Gastrocnemius medialis (tissue), 4 donors: ENCODE data around the gene DENND2D. TPM values are rescaled to one million over a fixed set of nuclear protein-coding genes. Genes with fewer than 3 reads are reported as not detected.

ENCODE experiments used
- ATAC-seq, 2 donors: fragments of 150-250 bp; one replicate each; pipeline ENCODE4 v1.9.1; 2016
- DNase-seq, 2 donors: peaks; one replicate each; pipeline ENCODE4 v3.0.0-alpha.2; 2019
- H3K27ac ChIP-seq, 4 donors: fragments of 200-600 bp; sonication (generic); 1 replicate in 1 of 4; 2 replicates in 3 of 4; pipeline ENCODE4 v1.5.1; 2016 to 2018; ENCODE audit warnings: mild to moderate bottlenecking in 2 of 4, moderate library complexity in 1 of 4
- H3K27me3 ChIP-seq, 3 donors: fragments of 200-600 bp; sonication (generic) in 2 of 3; 1 replicate in 1 of 3; 2 replicates in 2 of 3; pipeline versions ENCODE4 v1.5.1 to v1.6.0; 2016 to 2019; ENCODE audit warnings: mild to moderate bottlenecking in 1 of 3, moderate library complexity in 1 of 3
- H3K36me3 ChIP-seq, 2 donors: fragments of 200-600 bp; sonication (generic) in 1 of 2; one replicate each; pipeline ENCODE4 v1.5.1; 2017 to 2018
- H3K4me1 ChIP-seq, 2 donors: fragments of 200-600 bp; sonication (generic) in 1 of 2; one replicate each; pipeline ENCODE4 v1.5.1; 2016 to 2017; ENCODE audit warnings: mild to moderate bottlenecking in 2 of 2
- H3K4me3 ChIP-seq, 4 donors: fragments of 200-600 bp; sonication (generic) in 3 of 4; 1 replicate in 1 of 4; 2 replicates in 3 of 4; pipeline ENCODE4 v1.5.1; 2016 to 2019; ENCODE audit warnings: mild to moderate bottlenecking in 2 of 4
- H3K9me3 ChIP-seq, 3 donors: fragments of 200-600 bp; sonication (generic) in 2 of 3; 1 replicate in 1 of 3; 2 replicates in 2 of 3; pipeline ENCODE4 v1.5.1; 2016 to 2019
- POLR2A ChIP-seq, 2 donors: fragments of 450-650 bp; IDR thresholded peaks; one replicate each; pipeline ENCODE4 v1.6.1; 2017; ENCODE audit warnings: antibody characterized with exemption in 2 of 2, mild to moderate bottlenecking in 2 of 2, moderate library complexity in 2 of 2
- in situ Hi-C, 4 donors: fragments of 200-750 bp; cut with MboI; loops; one replicate each; pipeline versions ENCODE4 v1.15.0 to v1.8.0; 2017; ENCODE audit warnings: low sequenced_read_pairs in 4 of 4
- intact Hi-C: fragments of 100-400 bp; cut with DNase I; formaldehyde crosslinking; loops from one replicate; pipeline ENCODE4 v1.15.1; 2023; ENCODE audit warnings: low total_unique reads
- total RNA-seq, 4 donors: library from RNA; depleted of rRNA; stranded (reverse); fragments of >200 nt; gene quantifications; one replicate each; pipeline versions ENCODE4 v1.1.0 to v1.2.3, GENCODE V29; 2016
- TF ChIP-seq, protein P1 (sequence below), 5 experiments: fragments of 450-650 bp in 3 of 5; fragments of 200-600 bp in 2 of 5; sonication (generic) in 2 of 5; IDR thresholded peaks in 4 of 5; conservative IDR thresholded peaks in 1 of 5; 1 replicate in 4 of 5; 2 replicates in 1 of 5; pipeline ENCODE4 v1.5.1; 2016 to 2019; ENCODE audit warnings: antibody characterized with exemption in 5 of 5, mild to moderate bottlenecking in 3 of 5, moderate library complexity in 3 of 5

DENND2D gene
- total RNA-seq, 4 donors from 2014 or later: 0.19 to 1.2 (median 0.88) TPM

DNA sequence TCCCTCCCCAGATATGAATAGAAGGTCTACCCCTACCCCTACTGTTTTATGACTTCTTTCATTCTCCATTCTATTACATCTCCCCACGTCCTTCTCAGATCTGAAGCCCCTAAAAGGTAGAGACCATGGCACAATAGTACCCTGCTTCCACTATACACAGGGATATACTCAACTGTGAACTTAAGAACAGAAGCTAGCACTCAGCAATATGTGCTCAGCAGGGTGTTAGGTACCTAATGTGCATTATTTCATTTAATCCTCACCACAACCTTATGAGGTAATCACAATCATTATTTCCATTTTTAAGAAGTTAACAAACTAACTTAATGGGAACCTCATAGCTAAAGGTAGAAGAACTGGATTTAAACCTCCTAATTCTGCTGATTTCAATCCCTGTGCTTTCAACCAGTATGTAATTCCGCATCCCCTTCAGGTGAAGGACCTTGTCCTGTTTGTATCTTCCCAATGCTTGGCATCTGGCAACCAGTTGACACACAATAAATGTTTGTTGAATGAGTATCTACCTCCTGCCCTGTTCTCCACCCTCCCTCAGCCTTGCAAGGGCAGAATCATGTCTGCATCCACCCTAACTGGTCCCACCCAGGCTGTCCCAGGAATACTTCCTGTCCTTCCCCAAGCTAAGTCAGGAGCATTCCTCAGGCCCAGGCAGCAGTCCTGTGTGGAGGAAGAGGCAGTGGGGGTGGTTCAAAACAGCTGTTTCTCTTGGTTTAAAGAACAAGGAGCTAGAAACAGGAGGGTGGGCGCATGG lies 6.5 kb downstream of the DENND2D start:
- Histone ChIP-seq H3K4me3 (no peak overlapping the region), H3K36me3 (peaks cover 0 to 3% of the 10 kb centered on the region in 2 donors), H3K4me1 (peaks cover 0 to 3% of the 10 kb centered on the region in 2 donors), H3K9me3 (no peaks in the 10 kb centered on the region), H3K27ac (no peak overlapping the region), H3K27me3 (no peaks in the 10 kb centered on the region)
- no peak for TF ChIP-seq POLR2A (IDR thresholded peaks at IDR 0.05)
- TF ChIP-seq, protein P1, sequence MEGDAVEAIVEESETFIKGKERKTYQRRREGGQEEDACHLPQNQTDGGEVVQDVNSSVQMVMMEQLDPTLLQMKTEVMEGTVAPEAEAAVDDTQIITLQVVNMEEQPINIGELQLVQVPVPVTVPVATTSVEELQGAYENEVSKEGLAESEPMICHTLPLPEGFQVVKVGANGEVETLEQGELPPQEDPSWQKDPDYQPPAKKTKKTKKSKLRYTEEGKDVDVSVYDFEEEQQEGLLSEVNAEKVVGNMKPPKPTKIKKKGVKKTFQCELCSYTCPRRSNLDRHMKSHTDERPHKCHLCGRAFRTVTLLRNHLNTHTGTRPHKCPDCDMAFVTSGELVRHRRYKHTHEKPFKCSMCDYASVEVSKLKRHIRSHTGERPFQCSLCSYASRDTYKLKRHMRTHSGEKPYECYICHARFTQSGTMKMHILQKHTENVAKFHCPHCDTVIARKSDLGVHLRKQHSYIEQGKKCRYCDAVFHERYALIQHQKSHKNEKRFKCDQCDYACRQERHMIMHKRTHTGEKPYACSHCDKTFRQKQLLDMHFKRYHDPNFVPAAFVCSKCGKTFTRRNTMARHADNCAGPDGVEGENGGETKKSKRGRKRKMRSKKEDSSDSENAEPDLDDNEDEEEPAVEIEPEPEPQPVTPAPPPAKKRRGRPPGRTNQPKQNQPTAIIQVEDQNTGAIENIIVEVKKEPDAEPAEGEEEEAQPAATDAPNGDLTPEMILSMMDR (IDR thresholded peaks at IDR 0.05 in 4 of 5, conservative IDR thresholded peaks at IDR 0.05 in 1 of 5): no peak
- intact Hi-C loops: no loop called here
- in situ Hi-C loops: no loop called here
- ATAC-seq: no peak
- no peak for DNase-seq

DNA sequence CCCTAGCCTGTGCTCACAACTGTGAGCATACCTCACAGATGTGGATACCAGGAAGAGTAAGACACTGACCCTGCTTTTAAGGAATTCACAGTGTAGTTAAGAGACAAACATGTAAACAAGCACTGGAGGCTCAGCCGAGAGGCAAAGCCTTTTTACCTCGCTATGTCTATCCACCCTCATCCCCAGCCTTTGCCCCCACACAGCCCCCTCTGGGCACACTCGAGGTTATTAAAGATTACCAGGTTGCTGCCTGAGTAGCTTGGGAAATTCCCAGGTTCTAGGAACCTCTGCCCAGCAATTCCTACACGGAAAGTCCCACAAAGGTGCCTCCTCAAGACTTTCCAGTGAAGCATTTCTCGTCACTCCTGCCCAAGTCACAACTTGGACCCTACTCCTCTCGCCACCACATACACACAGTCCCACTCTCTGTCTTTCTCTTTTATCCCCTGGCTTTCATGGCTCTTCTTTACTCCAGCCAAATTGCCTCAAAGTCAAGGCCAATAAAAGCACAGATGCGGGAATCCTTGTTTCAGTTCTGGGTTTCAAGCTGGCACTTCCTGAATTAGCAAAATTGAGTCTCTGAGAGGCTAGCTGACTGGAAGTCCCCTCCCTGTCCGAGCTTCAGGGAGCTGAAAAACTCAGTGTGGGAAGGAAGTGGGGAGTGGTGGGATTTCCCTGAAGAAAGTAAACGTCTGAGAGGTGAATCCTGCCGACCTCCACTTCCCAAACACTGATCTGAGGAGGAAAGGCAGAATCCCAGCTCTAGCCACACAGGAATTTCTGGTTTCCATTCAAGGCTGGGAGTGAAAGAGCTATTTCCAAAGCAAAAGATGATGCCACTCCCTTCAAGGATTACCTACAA lies 7.6 kb downstream of the DENND2D start:
- Histone ChIP-seq H3K27ac (no peak overlapping the region), H3K36me3 (peaks cover 0 to 13% of the 10 kb centered on the region in 2 donors), H3K9me3 (no peaks in the 10 kb centered on the region), H3K4me1 (peaks cover 0 to 3% of the 10 kb centered on the region in 2 donors), H3K27me3 (no peaks in the 10 kb centered on the region), H3K4me3 (no peak overlapping the region)
- intact Hi-C loops (no loop called here), in situ Hi-C loops (no loop called here)
- DNase-seq (no peak), ATAC-seq (peak in 1 of 2 donors; percentile 19)
- no peak for TF ChIP-seq POLR2A (IDR thresholded peaks at IDR 0.05)
- TF ChIP-seq, protein P1 (IDR thresholded peaks at IDR 0.05 in 4 of 5, conservative IDR thresholded peaks at IDR 0.05 in 1 of 5): no peak

DNA sequence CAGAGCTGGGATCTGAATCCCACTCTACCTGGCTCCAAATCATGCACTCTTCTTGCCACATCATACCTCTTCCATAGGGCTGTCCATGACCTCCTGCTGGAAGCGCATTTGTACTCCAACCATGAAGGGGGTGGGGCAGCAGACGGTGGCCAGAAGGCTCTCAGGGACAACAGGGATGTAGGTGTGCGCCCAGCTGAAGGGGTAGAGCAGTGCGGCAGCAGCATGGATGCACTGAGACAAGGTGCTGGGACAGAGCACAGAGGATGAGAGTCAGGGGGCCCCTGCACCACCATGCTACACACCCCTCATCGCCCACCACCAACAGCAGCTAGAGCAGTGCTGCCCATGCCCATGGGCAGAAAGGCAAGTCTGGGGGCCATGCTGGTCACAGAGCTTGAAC lies 8.4 kb downstream of the DENND2D start:
- no peak for DNase-seq
- Histone ChIP-seq H3K27me3 (no peaks in the 10 kb centered on the region), H3K36me3 (peaks cover 0 to 21% of the 10 kb centered on the region in 2 donors), H3K4me1 (peaks cover 0 to 3% of the 10 kb centered on the region in 2 donors), H3K4me3 (no peak overlapping the region), H3K9me3 (no peaks in the 10 kb centered on the region), H3K27ac (no peak overlapping the region)
- TF ChIP-seq, protein P1 (IDR thresholded peaks at IDR 0.05 in 4 of 5, conservative IDR thresholded peaks at IDR 0.05 in 1 of 5): no peak
- no peak for TF ChIP-seq POLR2A (IDR thresholded peaks at IDR 0.05)
- in situ Hi-C loops (no loop called here), intact Hi-C loops (no loop called here)
- ATAC-seq: no peak

DNA sequence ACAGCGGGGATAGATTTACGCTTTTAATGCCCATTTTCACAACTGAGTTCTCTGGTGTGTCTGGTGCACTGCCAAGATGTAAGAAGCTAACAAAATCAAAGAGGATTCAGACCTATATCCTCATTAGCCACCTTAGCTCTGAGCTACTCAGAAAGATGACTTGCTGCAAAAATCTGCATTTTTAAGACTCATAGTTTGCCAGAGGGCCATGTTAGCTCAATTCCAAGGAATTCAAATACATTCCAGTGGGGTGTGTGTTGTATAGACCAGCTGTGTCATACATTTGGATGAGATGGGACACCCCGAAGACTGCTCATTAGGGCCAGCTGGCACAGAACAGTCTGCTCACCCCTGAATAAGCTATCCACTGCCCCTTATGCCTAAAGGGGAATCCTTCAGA lies 8.9 kb downstream of the DENND2D start:
- no peaks in the 10 kb centered on the region for H3K9me3 ChIP-seq
- DNase-seq: no peak
- H3K27ac ChIP-seq: no peak overlapping the region
- in situ Hi-C loops (no loop called here), intact Hi-C loops (no loop called here)
- no peak for ATAC-seq
- no peaks in the 10 kb centered on the region for H3K27me3 ChIP-seq
- H3K4me1 ChIP-seq: peaks cover 0 to 3% of the 10 kb centered on the region in 2 donors
- H3K36me3 ChIP-seq: peaks cover 0 to 27% of the 10 kb centered on the region in 2 donors
- H3K4me3 ChIP-seq: no peak overlapping the region
- TF ChIP-seq POLR2A (IDR thresholded peaks at IDR 0.05): no peak
- TF ChIP-seq, protein P1 (IDR thresholded peaks at IDR 0.05 in 4 of 5, conservative IDR thresholded peaks at IDR 0.05 in 1 of 5): no peak
